Kasumi-1 (cell line): Measurements from ENCODE around the gene GNG8.
"Not testable (repeated sequence)": the region's sequence is repeated elsewhere in the genome, so short reads cannot be mapped to it uniquely, and the experiment has no call there.

Source experiments
- DNase-seq, 2 experiments: peaks; one replicate each; lab custom pipeline; 2025; lab: John Stamatoyannopoulos, UW

Gene GNG8

GRCh38 chr19:46646402-46646801 is 10.4 kb upstream of the GNG8 start:
- no peak for DNase-seq

GRCh38 chr19:46644720-46645119 is 8.7 kb upstream of the GNG8 start:
- no peak for DNase-seq

DNA sequence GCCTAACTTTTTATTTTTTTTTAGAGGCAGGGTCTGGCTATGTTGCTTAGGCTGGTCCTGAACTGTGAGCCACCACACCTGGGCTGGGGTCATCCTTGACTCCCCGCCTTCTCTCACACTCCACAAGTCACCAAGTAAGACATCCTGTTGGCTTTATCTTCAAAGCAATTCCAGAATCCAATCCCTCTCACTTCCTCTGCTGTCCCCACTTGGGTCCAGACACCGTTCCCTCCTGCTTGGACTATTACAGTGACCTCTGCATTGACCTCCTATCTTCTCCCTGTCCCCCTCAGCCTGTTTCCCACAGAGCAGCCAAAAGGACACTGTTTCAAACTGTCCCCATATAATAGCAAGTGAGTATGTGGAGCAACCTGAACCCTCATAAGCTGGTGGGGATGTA is 4.7 kb upstream of the GNG8 start:
- no peak for DNase-seq

DNA sequence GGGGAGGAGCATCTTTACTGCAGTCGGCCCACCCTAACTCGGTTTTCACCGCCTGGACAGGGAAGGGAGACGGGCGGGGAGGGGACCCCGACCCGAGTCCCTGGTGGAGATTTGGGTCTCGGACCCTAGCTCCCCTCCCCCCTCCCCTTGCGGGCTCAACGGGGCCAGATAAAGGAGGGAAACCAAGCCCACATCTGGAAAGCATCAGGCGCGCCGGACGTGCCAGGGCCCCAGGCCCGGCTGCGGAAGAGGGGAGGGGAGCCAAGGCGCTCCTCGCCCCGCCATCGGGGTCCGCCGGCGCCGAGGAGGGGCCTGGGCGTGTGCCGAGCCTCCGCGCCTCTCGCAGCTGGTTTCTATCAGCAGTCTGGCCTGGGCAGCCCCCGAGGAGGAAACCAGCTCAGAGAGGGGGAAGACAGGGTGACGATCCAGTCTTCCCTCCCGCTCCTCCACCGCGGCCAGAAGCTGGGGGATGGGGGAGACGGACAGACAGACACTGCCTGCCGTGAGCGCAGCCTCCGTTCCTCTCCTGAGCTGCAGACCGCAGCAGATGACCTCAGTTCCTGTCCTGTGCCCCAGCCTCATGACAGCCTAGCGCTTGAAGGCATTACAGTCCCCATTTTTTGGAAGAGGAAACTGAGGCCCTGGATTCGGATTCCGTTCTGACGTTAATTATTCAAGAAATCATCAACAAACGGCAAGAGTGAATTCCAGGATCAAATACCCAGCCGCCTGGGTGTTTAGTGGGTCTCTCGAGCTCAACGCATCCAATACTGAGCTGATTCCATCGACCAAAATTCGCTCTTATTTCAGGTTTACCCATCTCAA is 3.6 kb upstream of the GNG8 start:
- no peak for DNase-seq

- DNase-seq: no peak
Observed at GRCh38 chr19:46637224-46637623, 1.2 kb upstream of the GNG8 start.

- DNase-seq: no peak
Observed at GRCh38 chr19:46634656-46635218, 1.3 kb downstream of the GNG8 start.

GRCh38 chr19:46634045-46634655 is 1.9 kb downstream of the GNG8 start:
- DNase-seq: peak; percentile 64 to 83

GRCh38 chr19:46633130-46633529 is 2.9 kb downstream of the GNG8 start:
- DNase-seq: no peak

DNA sequence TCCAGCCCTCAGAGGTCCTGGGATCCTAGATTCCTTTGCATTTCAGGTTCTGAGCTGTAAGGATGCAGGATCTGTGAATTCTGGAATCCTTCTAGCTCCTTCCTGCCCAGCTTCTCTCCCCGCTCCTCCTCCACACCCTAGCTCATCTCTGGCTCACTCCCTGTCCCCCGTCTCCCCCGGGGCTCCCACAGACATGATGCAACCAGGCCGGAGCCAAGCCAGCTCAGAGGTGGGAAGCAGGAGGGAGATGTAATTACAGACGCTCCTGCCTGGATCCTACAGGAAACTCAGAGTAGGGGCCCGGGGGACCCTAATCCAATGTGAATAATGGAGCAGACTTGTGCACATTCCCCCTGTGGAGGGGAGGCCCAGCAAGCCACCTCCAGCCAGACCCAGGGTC is 4.5 kb downstream of the GNG8 start:
- DNase-seq: no peak

GRCh38 chr19:46630586-46631205 is 5.3 kb downstream of the GNG8 start:
- no peak for DNase-seq

GRCh38 chr19:46629546-46630025 is 6.4 kb downstream of the GNG8 start:
- DNase-seq: no peak

DNA sequence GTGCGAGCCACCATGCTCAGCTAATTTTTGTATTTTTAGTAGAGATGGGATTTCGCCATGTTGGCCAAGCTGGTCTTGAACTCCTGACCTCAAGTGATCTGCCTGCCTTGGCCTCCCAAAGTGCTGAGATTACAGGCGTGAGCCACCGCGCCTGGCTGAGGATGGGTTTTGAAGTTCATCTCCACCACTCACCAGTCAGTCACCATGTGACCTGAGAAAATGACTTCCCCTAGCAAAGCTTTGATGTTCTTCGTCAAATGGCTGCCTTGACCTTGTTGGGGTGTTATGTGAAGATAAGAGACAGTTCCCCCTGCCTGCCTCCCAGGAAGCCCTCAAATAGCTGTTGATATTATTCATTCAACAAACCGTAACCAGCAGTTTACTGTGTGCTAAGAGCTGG is 7.0 kb downstream of the GNG8 start:
- not testable (repeated sequence) for DNase-seq

DNA sequence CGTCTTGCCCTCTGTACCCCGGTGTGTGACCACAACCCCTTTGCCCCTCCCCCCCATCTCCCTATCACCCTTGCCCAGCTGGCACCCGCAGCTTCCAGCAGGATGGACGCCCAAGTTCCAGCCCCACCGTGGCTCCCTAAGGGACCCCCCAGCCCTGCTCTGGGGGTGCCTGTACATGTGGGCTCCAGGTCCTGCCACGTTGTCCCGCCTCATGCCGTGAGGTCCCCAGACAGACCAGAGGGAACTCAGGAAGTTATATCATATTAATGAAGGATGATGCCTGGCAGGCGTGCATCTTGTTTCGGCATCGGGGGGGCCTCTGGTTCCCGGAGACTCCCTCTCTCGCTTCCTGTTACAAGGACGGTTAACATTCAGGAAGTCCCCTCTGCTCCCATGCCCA is 9.6 kb downstream of the GNG8 start:
- no peak for DNase-seq

DNA sequence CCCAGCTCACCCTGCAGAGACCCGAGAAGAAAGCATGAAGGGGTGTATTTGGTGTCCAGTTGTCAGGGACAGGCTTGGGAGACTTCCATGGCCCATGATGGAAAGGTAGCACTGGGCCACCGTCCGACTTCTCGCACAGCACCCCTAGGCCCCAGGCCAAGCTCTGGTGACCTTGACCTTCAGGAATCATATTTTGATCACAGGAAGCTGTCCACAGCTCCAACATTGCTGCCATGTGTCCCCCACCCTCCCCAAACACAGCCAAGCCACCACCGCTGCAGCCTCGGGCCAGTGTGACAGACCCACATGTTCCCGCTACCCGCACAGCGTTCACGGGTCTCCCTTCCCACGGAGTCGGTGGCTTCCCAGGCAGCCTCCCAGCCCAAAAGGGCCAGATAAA is 10.3 kb downstream of the GNG8 start:
- DNase-seq: no peak

- DNase-seq: peak; percentile 39 to 49
Observed at GRCh38 chr19:46624958-46625661, 10.9 kb downstream of the GNG8 start, which contains the start of gene PTGIR. Gene PTGIR, minus strand, starts transcription at chr19:46625089. Its CDS starts 864 bp downstream, at chr19:46624225.

- DNase-seq: no peak
Observed at GRCh38 chr19:46623915-46624502, 12.0 kb downstream of the GNG8 start.

DNA sequence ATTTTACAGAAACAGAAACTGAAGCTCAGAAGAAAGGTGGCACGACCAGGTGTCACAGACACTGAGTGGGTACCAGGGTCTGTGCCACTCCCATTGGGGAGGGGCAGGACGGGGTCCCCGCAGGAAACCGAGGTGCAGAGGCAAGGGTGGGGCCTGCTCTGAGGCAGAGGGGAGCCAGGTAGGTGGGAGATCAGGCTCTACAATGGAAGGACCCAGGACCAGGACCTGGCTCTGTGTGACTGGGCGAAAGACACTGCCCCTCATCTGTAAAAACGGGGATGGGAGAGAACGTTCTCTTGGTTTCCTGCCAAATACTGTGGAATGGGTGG is 13.9 kb downstream of the GNG8 start:
- DNase-seq: no peak

GRCh38 chr19:46621191-46622117 is 14.5 kb downstream of the GNG8 start:
- DNase-seq: no peak

GRCh38 chr19:46620716-46621115 is 15.3 kb downstream of the GNG8 start:
- DNase-seq: no peak

DNA sequence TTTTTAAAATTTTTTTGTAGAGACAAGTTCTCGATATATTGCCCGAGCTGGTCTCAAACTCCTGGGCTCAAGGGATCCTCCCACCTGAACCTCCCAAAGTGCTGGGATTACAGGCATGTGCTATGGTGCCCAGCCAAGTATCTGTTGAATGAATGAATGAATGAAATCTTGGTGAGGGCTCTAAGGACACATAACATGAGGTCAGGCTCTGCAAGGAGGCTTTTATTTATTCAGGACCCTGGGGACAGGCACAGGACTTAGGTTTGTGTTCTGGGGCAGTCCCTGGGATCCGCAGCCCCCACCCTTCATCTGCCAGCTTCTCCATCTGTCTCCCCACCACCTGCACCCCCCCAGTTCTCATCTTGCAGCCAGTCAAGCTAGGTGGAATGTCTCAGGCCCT is 15.7 kb downstream of the GNG8 start:
- no peak for DNase-seq
